ENCODE measurements around the gene TRPM2.
"Not testable (repeated sequence)": the region's sequence is repeated elsewhere in the genome, so short reads cannot be mapped to it uniquely, and the experiment has no call there.

TRPM2 gene

DNA sequence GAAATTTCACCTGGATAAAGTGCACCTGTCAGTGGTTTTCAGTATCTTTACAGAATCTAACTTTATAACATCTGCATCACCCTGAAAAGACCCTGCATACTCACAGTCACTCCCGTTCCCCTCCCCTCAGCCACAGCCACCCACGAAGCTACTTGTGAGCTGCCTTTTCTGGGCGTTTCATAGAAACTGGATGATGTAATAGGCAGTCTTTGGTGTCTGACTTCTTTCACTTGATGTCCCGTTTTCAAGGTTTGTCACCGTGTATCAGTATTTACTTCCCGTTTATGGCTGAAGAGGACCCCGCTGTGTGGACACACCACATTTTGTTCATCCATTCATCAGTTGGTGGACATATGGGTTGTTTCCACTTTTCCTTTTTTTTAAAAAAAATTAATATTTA, 54.1 kb downstream of the TRPM2 start:
- no peak overlapping the region for H3K27ac ChIP-seq
- TF ChIP-seq, protein P1, sequence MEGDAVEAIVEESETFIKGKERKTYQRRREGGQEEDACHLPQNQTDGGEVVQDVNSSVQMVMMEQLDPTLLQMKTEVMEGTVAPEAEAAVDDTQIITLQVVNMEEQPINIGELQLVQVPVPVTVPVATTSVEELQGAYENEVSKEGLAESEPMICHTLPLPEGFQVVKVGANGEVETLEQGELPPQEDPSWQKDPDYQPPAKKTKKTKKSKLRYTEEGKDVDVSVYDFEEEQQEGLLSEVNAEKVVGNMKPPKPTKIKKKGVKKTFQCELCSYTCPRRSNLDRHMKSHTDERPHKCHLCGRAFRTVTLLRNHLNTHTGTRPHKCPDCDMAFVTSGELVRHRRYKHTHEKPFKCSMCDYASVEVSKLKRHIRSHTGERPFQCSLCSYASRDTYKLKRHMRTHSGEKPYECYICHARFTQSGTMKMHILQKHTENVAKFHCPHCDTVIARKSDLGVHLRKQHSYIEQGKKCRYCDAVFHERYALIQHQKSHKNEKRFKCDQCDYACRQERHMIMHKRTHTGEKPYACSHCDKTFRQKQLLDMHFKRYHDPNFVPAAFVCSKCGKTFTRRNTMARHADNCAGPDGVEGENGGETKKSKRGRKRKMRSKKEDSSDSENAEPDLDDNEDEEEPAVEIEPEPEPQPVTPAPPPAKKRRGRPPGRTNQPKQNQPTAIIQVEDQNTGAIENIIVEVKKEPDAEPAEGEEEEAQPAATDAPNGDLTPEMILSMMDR (conservative IDR thresholded peaks at IDR 0.05), result no peak
- no peak for TF ChIP-seq ZFX (IDR thresholded peaks at IDR 0.05)

DNA sequence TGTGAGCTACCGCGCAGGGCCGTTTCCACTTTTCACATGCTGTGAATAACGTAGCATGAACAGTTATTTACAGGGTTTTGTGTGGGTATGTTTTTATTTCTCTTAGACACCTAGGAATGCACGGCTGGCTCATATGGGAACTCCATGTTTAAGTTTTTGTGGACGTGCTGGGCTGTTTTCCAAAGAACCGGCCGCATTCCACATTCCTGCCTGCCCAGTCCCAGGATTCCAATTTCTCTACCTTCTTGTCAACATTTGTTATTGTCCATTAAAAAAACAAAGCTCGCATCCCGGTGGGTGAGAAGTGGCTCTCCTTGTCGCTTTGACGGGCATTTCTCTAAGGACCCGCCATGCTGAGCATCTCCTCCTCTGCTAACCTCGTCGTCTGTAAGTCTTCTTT, 54.8 kb downstream of the TRPM2 start:
- no peak for TF ChIP-seq ZFX (IDR thresholded peaks at IDR 0.05)
- TF ChIP-seq, protein P1 (conservative IDR thresholded peaks at IDR 0.05), result no peak
- H3K27ac ChIP-seq, result no peak overlapping the region

DNA sequence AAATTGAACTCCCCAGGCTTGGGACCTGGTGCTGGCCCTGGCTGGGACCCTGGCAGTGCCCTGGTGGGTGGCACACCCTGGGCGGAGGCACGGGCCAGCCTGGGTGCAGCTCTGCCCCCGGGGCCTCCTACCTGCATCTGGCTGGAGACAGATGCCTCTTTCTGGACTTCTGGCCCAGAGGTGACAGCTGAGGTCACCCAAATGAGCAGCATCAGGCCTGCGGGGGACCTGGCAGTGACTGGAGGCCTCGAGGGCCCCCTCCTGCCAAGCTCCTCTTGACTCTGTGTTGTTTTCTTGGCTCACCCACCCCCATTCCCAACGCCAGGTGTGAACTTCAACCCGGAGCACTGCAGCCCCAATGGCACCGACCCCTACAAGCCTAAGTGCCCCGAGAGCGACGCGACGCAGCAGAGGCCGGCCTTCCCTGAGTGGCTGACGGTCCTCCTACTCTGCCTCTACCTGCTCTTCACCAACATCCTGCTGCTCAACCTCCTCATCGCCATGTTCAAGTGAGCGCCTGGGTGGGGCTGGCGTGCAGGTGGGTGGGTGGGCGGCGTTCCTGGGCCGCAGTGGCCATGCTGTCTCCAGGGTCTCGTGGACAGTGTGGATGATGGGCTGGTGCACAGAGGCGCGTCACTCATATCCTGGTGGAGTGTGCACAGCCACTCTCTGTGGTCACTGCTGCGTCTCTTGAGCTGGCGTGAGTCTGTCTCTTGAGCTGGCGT, 60.3 kb downstream of the TRPM2 start:
- no peak overlapping the region for H3K27ac ChIP-seq

DNA sequence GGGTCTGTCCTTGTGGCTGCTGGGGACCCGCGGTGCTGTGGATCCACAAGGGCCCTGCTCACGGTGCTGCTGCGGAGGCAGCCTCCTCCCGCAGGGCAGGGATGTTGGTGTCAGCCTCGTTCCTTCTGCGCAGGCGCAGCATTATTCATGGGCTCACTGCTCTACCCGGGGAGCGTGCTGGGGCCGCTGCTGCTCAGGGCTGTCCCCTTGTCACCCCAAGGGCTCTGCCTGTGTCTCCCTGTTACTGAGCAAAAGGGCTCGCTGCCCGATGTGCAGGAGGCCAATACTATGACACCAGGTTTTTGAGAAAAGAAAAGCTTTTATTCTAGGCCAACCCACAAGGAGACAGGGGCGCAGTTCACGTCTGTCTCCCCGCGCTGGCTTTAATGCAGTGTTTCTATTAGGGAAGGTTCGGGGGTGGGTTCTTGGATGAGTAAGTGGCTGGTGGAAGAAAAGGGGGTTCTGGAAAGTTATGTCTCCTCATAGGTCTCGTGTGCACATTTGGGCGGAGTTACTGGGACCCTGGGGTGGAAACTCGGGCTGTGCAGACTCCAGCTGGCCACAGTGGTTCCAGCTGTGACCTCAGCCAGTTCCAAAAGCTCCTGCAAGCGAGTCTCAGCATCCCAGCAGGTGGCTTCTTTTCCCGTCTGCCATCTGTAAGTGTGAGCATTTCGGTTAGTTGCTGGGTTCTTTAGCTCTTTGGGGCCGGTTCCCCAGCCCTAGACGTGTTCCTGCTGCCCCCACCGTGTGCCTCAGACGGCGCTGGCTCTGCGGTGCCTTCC, 61.1 kb downstream of the TRPM2 start:
- TF ChIP-seq, protein P1 (conservative IDR thresholded peaks at IDR 0.05), result no peak
- TF ChIP-seq ZFX (IDR thresholded peaks at IDR 0.05), result no peak
- no peak overlapping the region for H3K27ac ChIP-seq

More for the DNA sequence above, 60.3 kb downstream of the TRPM2 start:
- TF ChIP-seq, protein P1 (conservative IDR thresholded peaks at IDR 0.05), result no peak
- no peak for TF ChIP-seq ZFX (IDR thresholded peaks at IDR 0.05)

DNA sequence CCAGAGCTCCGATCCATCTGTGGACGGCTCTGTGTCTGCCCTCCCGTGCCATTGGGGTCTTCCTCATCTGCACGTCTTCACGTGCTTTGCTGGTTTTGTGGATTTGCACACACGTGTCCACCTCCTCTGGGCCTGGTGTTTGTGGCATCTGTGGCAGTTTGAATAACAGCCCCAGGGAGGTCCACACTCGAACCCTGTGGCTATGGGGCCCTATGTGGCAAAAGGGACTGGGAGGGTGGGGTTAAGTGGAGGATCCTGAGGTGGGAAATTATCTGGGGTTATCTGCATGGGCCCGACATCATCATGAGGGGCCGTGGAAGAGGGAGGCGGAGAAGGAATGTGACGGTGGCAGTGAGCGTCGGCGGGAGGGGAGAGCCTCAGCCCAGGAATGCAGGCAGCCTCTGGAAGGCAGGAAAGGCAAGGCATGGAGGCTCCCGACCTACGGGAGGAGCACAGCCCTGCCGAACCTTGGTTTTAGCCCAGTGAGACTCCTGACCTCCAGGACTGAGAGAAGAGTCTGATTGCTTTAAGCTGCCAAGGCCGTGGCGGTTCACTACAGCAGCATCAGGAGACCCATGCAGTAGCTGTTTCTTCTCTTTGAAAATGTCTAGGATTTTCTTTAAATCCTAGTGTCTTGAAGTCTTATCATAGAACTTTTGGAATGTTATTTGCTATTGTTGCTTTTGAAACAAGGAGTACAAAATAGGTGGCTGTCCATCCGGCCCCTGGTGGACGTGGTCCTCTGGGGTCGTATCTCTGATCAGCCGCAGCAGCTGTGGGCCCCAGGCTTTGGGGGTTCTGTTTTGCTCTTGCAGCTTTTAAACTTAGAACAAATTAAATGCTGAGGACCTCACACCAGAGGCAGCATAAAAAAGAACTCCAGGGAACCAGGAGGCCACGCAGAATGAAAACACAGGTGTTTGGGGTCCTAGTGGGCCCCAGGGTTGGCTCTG, 61.9 kb downstream of the TRPM2 start:
- no peak overlapping the region for H3K27ac ChIP-seq
- no peak for TF ChIP-seq ZFX (IDR thresholded peaks at IDR 0.05)
- TF ChIP-seq, protein P1 (conservative IDR thresholded peaks at IDR 0.05), result no peak

DNA sequence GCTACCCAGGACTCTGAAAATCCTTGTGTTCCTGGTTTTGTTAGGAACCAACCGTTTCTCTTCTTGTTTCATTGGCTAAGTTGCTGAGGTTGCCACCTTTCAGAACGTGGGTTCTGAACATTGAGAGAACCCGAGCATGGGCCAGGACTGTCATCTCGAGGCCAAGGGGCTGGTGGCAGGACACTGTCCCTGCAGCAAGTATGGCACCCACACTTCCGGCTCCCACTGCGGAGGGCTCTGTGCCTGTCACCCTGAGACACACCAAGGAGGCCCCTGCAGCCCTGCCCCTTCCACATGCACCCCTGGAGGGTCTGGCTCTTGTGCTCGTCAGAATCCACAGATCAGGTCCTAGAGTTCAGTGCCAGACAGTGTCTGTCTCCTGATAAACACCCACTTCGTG, 62.8 kb downstream of the TRPM2 start:
- TF ChIP-seq ZFX (IDR thresholded peaks at IDR 0.05), result no peak
- TF ChIP-seq, protein P1 (conservative IDR thresholded peaks at IDR 0.05), result no peak

DNA sequence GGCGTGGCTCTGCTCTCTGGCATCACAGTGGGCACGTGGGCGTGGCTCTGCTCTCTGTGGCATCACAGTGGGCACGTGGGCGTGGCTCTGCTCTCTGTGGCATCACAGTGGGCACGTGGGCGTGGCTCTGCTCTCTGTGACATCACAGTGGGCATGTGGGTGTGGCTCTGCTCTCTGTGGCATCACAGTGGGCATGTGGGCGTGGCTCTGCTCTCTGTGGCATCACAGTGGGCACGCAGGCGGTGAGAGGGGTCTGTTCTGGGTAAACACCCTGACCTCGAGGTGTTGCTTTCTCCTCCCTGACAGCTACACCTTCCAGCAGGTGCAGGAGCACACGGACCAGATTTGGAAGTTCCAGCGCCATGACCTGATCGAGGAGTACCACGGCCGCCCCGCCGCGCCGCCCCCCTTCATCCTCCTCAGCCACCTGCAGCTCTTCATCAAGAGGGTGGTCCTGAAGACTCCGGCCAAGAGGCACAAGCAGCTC, 64.2 kb downstream of the TRPM2 start:
- H3K27ac ChIP-seq, result not testable (repeated sequence)

More for the DNA sequence above, 62.8 kb downstream of the TRPM2 start:
- H3K27ac ChIP-seq, result no peak overlapping the region

Data from C4-2B (cell line).